MM.1S (cell line): ENCODE data around the gene CCDC178.

Experiments used
- DNase-seq: peaks from one replicate; pipeline ENCODE4 v3.0.0-alpha.2; 2015
- H2AFZ ChIP-seq: fragments of 300-600 bp; sonication (generic); 2 replicates; pipeline ENCODE4 v1.6.0; 2016; ENCODE audit warnings: antibody characterized with exemption, low read length
- H3F3A ChIP-seq: fragments of 300-600 bp; sonication (generic); 2 replicates; pipeline ENCODE4 v1.6.1; 2016; ENCODE audit warnings: mild to moderate bottlenecking, antibody characterized with exemption, low read length, moderate library complexity, mixed read lengths; ENCODE audit not compliant: insufficient read depth
- H3K27ac ChIP-seq: fragments of 300-600 bp; sonication (generic); 2 replicates; pipeline ENCODE4 v1.5.1; 2016; ENCODE audit warnings: mild to moderate bottlenecking, low read length
- H3K27me3 ChIP-seq: fragments of 300-600 bp; sonication (generic); replicated peaks from 2 replicates; pipeline ENCODE4 v1.6.0; 2016; ENCODE audit warnings: low read length; ENCODE audit not compliant: insufficient read depth
- H3K36me3 ChIP-seq: fragments of 300-600 bp; sonication (generic); replicated peaks from 2 replicates; pipeline ENCODE4 v1.6.1; 2016; ENCODE audit warnings: mild to moderate bottlenecking, low read length, mixed read lengths; ENCODE audit not compliant: insufficient read depth
- H3K4me1 ChIP-seq: fragments of 300-600 bp; sonication (generic); 2 replicates; pipeline ENCODE4 v1.6.1; 2016; ENCODE audit warnings: low read length, mixed read lengths
- H3K4me2 ChIP-seq: fragments of 300-600 bp; sonication (generic); 2 replicates; pipeline ENCODE4 v1.6.0; 2016; ENCODE audit warnings: low read depth, low read length
- H3K4me3 ChIP-seq: fragments of 300-600 bp; sonication (generic); 2 replicates; pipeline ENCODE4 v1.5.1; 2016; ENCODE audit warnings: low read length, mixed read lengths
- H3K79me2 ChIP-seq: fragments of 300-600 bp; sonication (generic); 2 replicates; pipeline ENCODE4 v1.6.1; 2016; ENCODE audit warnings: mixed run types, low read length, mixed read lengths
- H3K9ac ChIP-seq: fragments of 300-600 bp; sonication (generic); 2 replicates; pipeline ENCODE4 v1.6.1; 2016; ENCODE audit warnings: low read length, mixed read lengths
- H3K9me2 ChIP-seq: fragments of 300-600 bp; sonication (generic); replicated peaks from 2 replicates; pipeline ENCODE4 v1.6.1; 2016; ENCODE audit warnings: mild to moderate bottlenecking, low read length, mixed read lengths; ENCODE audit not compliant: insufficient read depth
- H3K9me3 ChIP-seq: fragments of 300-600 bp; sonication (generic); replicated peaks from 2 replicates; pipeline ENCODE4 v1.6.1; 2016; ENCODE audit warnings: mild to moderate bottlenecking, low read length, mixed read lengths; ENCODE audit not compliant: insufficient read depth
- H4K20me1 ChIP-seq: fragments of 300-600 bp; sonication (generic); 2 replicates; pipeline ENCODE4 v1.6.1; 2016; ENCODE audit warnings: mild to moderate bottlenecking, low read length, moderate library complexity, mixed read lengths; ENCODE audit not compliant: insufficient read depth
- CTCF ChIP-seq: fragments of 300-600 bp; sonication (generic); IDR thresholded peaks from 2 replicates; pipeline ENCODE4 v1.5.1; 2016; ENCODE audit warnings: antibody characterized with exemption, low read length, mixed read lengths
- EZH2 ChIP-seq: fragments of 300-600 bp; sonication (generic); optimal IDR thresholded peaks from 2 replicates; pipeline ENCODE3; 2017; ENCODE audit warnings: low read depth, mild to moderate bottlenecking, antibody characterized with exemption, low read length, mixed read lengths
- EZH2phosphoT487 ChIP-seq: fragments of 300-600 bp; sonication (generic); IDR thresholded peaks from 2 replicates; pipeline ENCODE4 v1.6.1; 2018; ENCODE audit warnings: antibody characterized with exemption, low read length

CCDC178 gene

GRCh38 chr18:32911660-32912284, 528.7 kb downstream of the CCDC178 start:
- no peak overlapping the region for H3K4me2 ChIP-seq
- no peak overlapping the region for H2AFZ ChIP-seq
- no peaks in the 10 kb centered on the region for H3K36me3 ChIP-seq
- H3K27me3 ChIP-seq, result no peaks in the 10 kb centered on the region
- H3K9me3 ChIP-seq, result no peaks in the 10 kb centered on the region
- H4K20me1 ChIP-seq, result no peaks in the 10 kb centered on the region
- no peak overlapping the region for H3K4me3 ChIP-seq
- TF ChIP-seq EZH2 (no peak), CTCF (no peak), EZH2phosphoT487 (no peak)
- DNase-seq, result no peak
- no peak overlapping the region for H3K9ac ChIP-seq
- H3K79me2 ChIP-seq, result no peaks in the 10 kb centered on the region
- no peaks in the 10 kb centered on the region for H3F3A ChIP-seq
- no peaks in the 10 kb centered on the region for H3K9me2 ChIP-seq
- H3K27ac ChIP-seq, result no peak overlapping the region
- H3K4me1 ChIP-seq, result no peaks in the 10 kb centered on the region

GRCh38 chr18:32910694-32911296, 529.7 kb downstream of the CCDC178 start:
- H3K4me1 ChIP-seq, result no peaks in the 10 kb centered on the region
- no peak for TF ChIP-seq CTCF
- TF ChIP-seq EZH2, result no peak
- TF ChIP-seq EZH2phosphoT487, result no peak
- no peaks in the 10 kb centered on the region for H3K36me3 ChIP-seq
- no peaks in the 10 kb centered on the region for H4K20me1 ChIP-seq
- H3K27ac ChIP-seq, result no peak overlapping the region
- H3K9me3 ChIP-seq, result no peaks in the 10 kb centered on the region
- no peak for DNase-seq
- no peak overlapping the region for H3K4me2 ChIP-seq
- H3K9ac ChIP-seq, result no peak overlapping the region
- no peak overlapping the region for H2AFZ ChIP-seq
- no peaks in the 10 kb centered on the region for H3K27me3 ChIP-seq
- no peaks in the 10 kb centered on the region for H3K79me2 ChIP-seq
- no peaks in the 10 kb centered on the region for H3K9me2 ChIP-seq
- no peak overlapping the region for H3K4me3 ChIP-seq
- H3F3A ChIP-seq, result no peaks in the 10 kb centered on the region

DNA sequence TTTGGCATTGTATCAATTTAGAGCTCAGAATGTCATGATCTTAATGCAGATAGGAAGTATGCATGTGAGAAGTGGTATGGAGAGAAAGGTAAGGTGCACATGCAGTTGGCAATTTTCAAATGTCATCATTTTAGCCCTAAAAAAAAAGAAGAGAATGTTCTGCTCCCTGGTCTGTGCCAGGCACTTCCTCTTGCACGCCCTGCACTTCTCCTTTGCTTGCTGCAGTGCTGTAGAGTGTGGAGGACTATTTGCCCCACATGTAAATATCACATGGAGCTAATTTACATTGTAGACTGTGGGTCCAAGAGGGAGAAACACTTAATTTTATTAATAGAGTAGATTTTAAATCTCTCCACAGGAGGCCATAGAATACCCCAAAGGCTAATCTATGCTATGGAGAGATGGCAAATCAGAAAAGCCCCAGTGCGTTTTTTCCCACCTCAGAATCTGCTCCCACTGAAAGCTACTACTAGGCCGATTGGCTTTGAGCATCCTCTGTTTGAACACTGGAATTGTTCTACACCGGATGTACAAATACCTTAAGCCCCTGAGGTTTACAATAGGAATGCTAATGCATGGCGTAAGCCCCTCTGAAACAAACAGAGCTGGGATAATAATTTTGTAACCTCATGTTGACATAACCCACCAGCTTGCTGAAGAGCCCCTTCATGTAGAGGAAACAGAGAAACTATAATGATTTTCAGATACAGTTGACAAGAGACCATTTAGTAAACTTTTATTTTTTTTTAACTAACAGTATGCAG, 530.5 kb downstream of the CCDC178 start:
- no peaks in the 10 kb centered on the region for H3K9me2 ChIP-seq
- H3K27me3 ChIP-seq, result no peaks in the 10 kb centered on the region
- H3K9ac ChIP-seq, result no peak overlapping the region
- no peak overlapping the region for H3K27ac ChIP-seq
- no peaks in the 10 kb centered on the region for H3K4me1 ChIP-seq
- H3K36me3 ChIP-seq, result no peaks in the 10 kb centered on the region
- H3F3A ChIP-seq, result no peaks in the 10 kb centered on the region
- no peak for DNase-seq
- no peaks in the 10 kb centered on the region for H3K9me3 ChIP-seq
- no peak for TF ChIP-seq EZH2
- TF ChIP-seq CTCF, result no peak
- TF ChIP-seq EZH2phosphoT487, result no peak
- H4K20me1 ChIP-seq, result no peaks in the 10 kb centered on the region
- no peak overlapping the region for H3K4me2 ChIP-seq
- H3K79me2 ChIP-seq, result no peaks in the 10 kb centered on the region
- H2AFZ ChIP-seq, result no peak overlapping the region
- H3K4me3 ChIP-seq, result no peak overlapping the region
